CD4-positive, alpha-beta T cell treated with Interleukin-15 for 1 hour (primary cell): ENCODE results near the gene RAB11FIP3.
A peak's percentile ranks its signal among the peaks of the same experiment; 100 is the strongest.
"Not testable (repeated sequence)": the region's sequence is repeated elsewhere in the genome, so short reads cannot be mapped to it uniquely, and the experiment has no call there.

Experiments
- DNase-seq: peaks from one replicate; pipeline ENCODE4 v3.0.0-alpha.2; 2020

Gene RAB11FIP3, protein sequence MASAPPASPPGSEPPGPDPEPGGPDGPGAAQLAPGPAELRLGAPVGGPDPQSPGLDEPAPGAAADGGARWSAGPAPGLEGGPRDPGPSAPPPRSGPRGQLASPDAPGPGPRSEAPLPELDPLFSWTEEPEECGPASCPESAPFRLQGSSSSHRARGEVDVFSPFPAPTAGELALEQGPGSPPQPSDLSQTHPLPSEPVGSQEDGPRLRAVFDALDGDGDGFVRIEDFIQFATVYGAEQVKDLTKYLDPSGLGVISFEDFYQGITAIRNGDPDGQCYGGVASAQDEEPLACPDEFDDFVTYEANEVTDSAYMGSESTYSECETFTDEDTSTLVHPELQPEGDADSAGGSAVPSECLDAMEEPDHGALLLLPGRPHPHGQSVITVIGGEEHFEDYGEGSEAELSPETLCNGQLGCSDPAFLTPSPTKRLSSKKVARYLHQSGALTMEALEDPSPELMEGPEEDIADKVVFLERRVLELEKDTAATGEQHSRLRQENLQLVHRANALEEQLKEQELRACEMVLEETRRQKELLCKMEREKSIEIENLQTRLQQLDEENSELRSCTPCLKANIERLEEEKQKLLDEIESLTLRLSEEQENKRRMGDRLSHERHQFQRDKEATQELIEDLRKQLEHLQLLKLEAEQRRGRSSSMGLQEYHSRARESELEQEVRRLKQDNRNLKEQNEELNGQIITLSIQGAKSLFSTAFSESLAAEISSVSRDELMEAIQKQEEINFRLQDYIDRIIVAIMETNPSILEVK

DNA sequence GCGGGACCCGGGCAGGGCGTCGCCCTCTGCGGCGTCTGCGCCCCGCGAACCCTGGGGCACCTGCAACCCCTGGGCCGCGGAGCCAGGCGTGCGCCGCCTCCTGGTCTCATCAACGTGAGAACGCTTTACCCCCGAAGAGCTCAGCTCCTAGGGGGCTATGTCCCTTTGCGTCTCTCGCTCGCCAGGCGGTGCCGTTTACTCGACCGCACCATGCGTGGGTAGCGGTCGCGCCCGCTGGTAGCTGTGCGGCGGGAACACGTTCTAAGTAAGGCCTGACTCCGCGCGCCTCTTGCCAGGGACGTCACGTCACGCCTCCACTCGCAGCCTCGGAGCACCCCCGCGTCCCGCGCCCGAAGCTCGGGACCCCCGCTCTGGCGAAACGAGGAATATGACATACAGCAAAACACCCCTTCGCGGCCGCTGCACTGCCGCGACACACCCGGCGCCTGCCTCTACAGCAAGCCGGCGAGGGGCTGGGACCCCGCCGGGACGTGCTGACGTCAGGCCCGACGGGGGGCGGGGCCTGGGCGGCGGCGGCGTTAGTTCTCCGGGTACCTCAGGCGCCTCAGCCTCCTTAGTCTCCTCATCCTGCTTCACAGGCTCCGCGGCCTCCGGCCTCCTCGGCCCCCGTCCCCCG, at the start of gene RAB11FIP3:
Gene RAB11FIP3 (plus strand): TSS at position 568 of the 637 bp plus-strand sequence. CDS start 358 bp downstream, outside the sequence.
- DNase-seq, result peak; percentile 84

DNA sequence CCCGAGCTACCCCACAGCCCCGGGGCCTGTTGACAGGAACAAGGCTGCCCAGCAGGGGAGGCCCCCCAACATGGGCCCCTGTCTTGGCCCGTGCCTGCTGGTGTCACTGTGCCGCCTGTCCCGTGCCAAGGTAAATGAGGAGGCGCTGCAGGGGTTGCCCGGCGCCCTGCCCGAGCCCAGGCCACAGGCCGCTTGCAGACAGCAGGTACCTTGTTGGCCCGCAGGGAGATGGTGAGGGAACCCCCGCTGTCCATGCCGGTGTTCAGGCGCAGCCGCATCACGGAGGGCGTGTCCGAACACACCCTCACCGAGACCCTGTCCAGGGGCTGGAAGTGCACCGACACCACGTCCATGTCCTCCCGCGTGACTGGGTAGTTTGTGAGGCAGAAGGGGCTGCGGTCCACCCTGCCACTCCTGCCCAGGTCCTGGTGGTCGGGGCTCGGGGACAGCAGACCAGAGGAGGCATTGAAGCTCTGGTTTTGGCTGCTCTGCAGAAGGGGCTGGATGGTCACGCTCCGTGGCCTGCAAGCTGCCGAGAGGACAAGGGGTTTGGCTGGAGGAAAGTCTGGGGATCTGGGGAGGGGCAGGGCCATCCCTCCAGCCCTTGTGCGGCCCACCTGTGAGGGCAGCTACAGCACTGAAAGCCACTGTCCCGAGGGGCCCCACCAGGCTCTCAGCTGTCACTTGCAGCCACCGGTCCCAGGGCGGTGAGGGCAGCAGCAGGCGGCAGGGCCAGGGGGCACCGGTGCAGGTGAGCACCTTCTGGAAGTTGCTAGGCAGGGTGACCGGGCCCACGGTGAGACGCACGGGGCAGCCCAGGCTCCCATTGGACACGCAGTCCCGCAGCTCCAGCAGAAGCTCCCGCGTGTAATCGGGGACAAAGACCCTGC, 49.3 kb upstream of the RAB11FIP3 start:
- DNase-seq, result no peak

DNA sequence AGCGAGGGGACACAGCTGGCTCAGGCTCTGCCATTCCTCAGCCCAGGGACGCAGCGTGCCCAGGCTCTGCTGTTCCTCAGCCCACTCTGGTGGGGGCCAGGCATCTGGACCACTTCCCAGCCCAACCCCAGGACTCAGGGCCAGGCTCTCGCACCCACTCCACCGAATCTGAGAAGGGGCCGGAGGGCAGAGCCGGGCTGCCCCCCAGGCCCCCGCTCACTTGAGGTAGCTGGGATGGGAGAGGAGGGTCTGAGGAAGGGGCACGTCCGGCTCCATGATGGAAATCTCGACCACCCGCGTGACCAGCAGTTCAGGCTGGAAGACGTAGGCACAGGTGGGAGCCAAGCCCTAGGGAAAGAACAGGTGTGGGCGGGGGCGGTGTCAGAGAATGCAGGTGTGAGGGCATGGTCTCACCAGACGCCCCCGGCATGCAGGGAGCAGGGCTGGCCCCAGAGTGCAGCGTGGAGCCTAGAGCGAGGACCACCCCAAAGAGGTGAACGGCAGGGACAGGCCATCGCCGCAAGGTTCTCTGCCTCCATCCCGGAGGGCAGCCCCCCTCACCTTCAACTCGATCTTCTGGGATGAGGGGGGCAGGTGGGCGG, 48.5 kb upstream of the RAB11FIP3 start:
- no peak for DNase-seq

DNA sequence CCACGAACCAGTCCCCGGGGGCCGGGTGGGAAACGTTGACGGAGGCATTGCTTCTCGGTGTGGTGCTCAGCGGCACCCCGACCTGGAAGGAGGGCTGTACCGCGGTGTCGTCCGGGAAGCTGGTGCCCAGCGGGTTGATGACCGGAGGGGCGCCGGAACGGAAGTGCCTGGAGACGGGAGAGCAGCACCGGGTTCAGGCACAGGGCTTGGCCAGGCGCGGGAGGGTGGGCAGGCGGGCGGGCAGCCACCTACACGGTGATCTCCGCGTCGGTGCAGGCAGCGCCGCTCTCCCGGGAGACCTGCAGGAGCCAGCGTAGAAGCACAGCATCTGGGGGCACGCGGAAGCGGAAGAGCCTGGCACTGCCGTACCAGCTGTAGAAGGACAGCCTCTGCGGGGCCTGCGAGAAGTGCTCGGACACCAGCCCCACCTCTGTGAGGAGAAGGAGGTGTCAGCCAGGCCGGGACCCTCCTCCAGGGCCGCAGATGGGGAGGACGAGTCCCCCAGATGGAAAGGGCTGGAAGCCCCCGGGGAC, 48.0 kb upstream of the RAB11FIP3 start:
- no peak for DNase-seq

DNA sequence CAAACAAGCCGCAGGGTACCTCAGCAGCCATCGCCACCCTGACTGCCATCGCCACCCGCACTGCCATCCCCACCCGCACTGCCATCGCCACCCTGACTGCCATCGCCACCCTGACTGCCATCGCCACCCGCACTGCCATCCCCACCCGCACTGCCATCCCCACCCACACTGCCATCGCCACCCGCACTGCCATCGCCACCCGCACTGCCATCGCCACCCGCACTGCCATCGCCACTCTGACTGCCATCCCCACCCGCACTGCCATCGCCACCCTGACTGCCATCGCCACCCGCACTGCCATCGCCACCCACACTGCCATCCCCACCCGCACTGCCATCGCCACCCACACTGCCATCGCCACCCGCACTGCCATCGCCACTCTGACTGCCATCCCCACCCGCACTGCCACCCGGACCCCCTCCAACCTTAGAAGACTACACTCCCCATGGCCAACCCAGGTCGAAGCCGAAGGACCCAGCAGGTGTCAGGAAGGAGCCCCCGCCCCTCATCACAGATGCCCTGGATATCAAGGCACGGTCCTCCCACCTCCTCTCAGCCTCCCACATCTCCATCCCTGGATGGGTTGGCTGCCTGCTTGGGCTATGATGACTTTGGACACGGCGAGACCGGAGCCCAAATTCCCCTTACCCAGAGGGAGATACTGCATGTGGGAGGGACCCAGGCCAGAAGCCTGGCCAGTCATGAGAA, 47.2 kb upstream of the RAB11FIP3 start:
- not testable (repeated sequence) for DNase-seq

DNA sequence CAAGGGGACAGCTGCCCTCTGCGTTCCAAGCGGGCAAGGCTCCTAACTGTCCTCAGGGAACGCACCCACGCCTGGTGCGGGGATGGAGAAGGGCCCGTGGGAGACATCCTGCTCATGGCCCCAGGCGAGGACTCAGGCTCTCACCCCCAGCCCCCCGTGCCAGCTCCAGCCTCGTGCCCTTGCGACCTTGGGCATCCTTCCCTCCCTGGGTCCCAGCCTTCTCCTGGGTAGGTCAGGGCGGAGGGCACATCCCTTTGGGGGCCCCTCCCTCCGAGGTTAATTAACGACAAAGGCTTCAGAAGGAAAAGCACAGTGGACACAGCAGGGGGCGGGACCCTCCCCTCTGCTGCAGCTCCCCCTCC, 46.6 kb upstream of the RAB11FIP3 start:
- DNase-seq, result no peak

DNA sequence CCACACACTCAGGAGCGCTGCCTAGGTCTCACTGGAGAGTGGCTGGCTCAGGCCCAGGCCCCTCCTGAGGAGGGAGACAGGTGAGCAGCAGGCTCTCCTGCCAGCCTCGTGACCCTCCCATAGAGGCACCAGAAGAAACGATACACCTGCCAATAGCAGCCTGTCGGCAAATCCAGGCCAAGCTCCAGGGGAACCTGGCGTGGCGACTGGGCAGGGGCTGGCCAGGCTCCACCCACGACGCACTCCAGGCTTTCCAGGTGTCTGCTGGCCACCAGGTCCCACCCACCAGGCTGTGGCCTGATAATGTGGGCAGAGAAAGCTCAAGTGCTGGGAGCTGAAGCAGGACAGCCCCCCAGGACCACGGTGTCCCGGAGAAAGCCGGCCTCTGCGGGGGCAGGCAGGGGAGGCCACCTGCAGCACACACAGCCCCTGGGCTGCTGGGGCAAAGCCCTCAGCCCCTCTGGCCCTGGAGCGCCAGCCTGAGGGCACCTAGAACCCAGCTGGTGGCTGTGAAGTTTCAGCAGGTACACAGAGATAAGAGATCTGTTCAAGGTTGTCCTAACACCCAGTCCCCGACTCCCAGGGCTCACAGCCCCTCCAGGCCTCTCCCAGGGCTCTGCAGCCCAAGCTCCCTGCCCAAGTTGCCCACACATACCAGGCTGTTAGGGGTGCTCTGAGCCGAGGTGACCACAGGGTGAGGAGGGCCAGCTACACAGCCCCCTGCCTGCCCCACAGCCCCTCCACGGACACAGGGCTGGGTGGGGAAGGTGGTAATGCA, 46.1 kb upstream of the RAB11FIP3 start:
- no peak for DNase-seq

DNA sequence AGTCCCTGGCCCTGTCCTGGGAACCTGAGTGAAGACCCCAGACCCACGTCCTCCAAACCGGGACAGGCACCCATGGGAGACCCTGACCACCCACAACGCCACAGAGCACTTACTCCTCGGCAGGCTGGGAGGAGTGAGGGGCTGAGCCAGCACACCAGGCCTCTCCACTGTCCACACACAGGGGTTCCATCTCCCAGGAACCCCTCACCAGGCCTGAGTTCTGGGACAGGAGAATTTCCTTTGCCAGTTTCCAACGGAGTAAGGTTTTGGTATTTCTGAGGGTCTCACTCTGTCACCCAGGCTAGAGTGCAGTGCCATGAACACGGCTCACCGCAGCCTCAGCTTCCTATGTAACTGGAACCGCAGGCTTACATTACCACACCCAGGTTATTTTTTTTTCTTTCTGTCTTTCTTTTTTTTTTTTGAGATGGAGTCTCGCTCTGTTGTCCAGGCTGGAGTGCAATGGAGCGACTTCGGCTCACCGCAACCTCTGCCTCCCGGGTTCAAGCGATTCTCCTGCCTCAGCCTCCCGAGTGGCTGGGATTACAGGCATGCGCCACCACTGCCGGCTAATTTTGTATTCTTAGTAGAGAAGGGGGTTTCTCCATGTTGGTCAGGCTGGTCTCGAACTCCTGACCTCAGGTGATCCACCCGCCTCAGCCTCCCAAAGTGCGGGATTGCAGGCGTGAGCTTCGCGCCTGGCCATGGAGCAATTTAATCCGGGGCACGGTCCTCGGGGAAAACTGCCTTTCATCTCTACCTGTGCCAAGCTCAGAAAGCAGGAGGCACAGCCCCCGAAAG, 45.3 kb upstream of the RAB11FIP3 start:
- no peak for DNase-seq

DNA sequence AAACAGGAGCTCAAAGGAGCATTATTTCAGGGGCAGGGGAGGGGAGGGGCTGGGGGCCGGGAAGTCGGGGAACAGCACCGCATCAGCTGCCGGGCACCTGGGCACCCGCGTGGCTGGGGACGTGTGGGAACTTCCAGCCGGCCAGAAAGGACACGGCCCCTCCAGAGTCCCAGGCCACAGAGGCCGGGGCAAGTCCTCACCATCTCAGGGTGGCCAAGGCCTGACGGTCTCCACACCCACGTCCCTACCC, 44.8 kb upstream of the RAB11FIP3 start:
- DNase-seq, result no peak

DNA sequence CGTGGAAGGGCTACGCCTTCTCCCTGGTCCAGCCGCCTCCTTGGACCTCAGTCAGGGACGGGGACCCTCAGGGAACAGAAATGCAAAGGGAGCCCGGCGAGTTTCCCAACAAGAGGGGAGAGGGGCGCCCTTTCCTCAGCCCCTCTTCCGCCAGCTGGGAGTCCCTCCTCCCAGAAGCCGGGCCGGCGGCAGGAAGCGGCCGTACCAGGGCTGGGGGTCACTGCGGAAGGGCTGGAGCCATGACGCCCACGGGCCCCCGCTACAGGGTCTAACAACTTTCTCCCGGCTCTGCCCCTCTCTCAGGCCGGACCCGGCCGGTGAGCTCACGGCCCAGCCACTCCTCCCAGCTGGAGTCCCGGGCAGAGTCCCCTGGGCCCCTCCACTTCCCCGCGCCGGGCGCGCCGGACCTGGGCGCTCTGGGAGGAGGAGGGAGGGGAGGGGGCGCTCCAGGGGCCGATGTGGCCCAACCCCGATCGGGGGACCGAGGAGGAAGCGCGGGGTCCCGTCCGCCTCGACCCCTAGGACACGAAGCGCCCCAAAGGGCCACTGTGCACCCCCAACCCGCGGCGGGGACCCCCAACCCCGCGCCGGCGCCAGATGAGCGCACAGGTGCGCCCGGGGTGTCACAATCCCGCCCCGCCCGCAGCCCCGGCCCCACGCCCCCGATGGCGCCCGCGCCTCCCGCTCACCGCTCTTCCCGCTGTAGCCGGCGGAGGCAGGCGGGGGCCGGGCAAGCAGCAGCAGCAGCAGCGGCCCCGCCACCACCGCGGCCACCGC, 44.2 kb upstream of the RAB11FIP3 start:
- DNase-seq, result peak; percentile 37

DNA sequence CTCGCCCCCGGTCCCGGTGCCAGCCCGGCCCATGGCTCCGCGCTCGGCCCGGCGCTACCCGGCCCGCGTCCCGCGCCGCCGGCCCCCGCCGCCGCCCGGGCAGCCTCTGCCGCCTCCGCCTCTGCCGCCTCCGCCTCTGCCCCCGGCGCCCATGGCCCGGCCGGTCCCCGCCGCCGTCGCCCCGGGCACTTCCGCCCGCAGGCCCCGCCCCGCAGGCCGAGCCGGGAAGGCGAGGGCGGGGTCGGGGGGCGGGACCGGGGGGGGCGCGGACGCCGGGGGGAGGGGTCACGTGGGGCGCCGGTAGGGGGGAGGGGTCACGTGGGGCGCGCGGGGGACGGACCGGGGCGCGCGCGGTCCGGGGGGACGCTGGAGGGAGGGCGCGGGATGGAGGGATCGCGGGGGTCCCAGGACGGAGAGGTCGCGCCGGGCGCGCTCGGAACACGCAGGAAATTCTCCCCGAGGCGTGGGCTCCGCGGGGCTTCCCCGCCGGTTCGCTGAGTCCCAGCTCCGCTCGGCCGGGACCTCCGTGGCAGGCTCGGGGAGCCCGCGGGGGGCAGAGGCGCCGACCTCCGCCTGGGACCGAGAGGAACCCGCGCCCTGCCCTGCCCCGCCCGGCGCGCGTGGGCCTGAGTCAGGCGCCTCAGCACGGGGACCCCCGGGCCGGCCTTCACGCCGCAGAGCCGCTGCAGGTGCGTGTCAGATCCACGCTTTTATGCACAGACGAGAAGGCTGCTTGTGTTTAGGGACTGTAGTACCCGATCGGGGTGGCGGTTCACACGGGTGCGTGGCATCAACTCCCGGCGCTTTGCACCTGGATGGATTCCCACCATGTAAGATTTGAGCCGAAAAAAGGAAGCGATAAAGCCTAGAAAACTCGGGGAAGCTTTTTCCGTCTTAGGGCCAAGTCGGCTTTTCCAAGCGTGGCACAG, 43.4 kb upstream of the RAB11FIP3 start, which contains the start of gene PGAP6:
Gene PGAP6 (minus strand): TSS at position 190 of the 929 bp plus-strand sequence. CDS start 157 bp downstream, at position 33.
- peak; percentile 60 for DNase-seq

DNA sequence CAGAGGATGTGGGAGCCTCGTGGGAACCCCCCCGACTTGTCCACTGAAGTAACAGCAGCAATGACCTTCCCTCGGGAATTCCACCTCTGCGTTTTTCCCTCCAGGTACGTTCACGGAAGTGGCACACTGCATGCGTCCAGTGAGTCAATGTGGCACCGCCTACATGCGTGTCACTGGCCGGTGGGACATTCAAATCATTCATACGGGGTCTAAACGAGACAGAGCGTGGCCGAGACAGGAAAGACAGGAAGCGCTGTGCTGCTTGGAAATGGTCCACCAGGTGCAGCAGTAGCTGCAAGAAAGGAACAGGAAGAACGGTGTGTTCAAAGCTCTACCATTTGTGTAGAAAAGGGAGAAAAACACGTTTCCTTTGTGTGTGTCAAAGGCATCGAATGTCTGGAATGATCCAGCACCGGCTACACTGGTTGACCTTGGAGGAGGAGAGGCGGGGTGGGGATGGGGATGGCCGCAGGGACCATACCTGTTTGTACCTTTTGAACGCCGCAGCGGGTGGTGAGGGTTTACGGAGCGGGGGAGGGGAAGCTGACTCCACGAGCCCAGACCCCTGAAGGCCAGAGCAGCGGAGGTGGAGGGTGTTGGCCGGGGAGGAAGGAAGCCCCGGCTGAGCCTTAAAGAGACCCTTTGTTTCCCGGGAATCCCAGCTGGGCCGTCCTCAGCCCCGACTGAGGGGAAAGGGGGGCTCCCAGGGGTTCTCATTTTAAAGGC, 42.0 kb upstream of the RAB11FIP3 start:
- DNase-seq, result peak; percentile 44

DNA sequence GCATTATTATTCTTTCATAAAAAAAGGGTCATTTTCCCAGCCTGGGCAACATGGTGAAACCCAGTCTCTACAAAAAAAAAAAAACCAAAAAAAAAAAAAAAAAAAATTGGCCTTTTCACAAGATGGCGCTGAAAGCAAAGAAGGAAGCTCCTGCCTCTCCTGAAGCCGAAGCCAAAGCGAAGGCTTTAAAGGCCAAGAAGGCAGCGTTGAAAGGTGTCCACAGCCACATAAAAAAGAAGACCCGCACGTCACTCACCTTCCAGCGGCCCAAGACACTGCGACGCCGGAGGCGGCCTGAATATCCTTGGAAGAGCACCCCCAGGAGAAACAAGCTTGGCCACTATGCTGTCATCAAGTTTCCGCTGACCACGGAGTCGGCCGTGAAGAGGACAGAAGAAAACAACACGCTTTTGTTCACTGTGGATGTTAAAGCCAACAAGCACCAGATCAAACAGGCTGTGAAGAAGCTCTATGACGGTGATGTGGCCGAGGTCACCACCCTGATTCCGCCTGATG, 38.8 kb upstream of the RAB11FIP3 start:
- no peak for DNase-seq

DNA sequence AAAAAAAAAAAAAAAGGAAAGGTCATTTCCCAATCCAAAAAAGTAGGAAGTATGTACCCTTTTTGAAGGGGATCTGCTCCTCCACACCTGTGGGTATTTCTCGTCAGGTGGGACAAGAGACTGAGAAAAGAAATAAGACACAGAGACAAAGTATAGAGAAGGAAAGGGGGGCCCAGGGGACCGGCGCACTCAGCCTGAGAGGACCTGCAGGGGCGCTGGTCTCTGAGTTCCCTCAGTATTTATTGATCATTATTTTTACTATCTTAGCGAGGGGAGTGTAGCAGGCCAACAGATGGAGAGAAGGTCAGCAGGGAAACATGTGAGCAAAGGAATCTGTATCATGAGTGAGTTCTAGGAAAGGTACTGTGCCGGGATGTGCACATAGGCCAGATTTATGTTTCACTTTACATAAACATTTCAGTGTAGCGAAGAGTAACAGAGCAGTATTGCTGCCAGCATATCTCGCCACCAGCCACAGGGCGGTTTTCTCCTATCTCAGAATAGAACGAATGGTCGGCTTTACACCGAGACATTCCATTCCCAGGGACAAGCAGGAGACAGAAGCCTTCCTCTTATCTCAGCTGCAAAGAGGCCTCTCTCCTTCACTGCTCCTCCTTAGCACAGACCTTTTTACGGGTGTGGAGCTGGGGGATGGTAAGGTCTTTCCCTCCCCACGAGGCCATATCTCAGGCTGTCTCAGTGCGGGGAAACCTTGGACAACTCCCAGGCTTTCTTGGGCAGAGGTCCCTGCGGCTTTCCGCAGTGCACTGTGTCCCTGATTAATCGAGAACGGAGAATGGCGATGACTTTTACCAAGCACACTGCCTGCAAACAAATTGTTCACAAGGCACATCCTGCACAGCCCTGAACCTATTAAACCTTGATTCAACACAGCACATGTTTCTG, 37.4 kb upstream of the RAB11FIP3 start:
- DNase-seq, result not testable (repeated sequence)

DNA sequence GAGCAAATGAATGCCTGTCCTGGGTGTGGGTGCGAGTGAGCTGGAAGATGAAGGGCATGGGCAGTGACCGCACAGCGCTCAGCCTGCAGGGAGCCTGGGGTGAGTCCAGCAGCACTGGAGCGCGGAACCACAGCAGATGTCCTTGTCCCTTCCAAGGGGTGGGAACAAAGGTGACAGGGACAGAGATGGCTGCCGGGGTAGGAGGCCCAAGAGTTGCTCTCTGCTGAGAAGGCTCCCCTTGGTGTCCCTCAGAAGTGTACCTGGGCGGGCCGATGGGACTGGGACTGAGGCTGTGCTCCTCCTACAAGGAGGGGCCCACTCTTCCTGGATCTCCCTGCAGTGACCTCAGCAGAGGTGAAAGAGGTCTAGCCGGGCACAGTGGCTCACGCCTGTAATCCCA, 36.1 kb upstream of the RAB11FIP3 start:
- no peak for DNase-seq

DNA sequence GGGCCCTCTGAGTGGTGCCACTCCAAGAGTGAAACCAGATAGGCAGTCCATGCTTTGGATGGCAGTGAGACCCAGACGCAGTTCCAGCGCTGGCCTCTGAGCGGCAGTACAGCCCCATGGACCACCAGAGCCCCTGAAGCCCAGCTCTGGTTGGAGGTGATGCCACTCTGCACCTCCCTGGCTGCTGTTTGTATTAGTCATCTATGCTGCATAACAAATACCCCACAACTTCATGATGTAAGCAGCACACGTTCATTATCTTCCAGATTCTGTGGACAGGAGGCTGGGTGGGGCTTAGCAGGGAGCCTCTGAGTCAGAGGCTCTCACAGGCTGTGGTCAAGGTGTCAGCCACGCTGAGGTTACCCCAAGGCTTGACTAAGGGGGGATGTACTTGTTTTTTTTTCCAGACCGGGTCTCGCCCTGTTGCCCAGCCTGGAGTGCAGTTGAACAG, 33.5 kb upstream of the RAB11FIP3 start:
- peak; percentile 80 for DNase-seq
